ENCODE measurements around the gene TAAR5.
"Not testable (repeated sequence)": the region's sequence is repeated elsewhere in the genome, so short reads cannot be mapped to it uniquely, and the experiment has no call there.

The TAAR5 gene

DNA sequence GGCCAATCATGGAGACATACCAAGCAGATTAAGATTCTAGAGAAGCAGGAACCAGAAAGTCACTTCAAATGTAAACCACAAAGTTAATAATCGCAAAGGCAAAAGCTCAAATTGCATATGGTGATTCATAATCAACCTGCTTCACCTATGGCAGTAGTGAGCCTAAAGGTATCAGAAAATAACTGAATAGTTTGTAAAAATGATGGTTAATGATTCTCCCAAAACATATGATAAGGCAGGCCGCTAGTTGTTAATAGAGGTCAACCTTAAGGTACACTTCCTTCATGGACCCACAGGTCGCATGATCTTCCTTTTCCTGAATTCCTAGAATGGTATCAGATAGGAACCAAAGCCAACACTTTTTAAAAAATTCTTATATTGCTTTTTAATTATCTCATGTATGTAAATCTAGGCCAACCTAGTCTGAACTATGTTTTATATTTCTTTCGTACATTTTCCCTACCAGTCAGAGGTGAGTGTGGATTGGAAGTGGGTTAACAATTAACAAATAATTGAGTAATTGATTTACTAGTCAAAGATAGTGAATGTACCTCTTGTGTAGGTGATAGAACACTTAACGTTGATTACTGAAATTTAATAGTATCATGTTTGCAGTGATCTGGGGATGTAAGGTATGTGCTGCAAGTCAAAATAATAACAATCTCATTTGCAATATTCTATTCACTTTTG is 18.1 kb upstream of the TAAR5 start:
- TF ChIP-seq, protein P1, sequence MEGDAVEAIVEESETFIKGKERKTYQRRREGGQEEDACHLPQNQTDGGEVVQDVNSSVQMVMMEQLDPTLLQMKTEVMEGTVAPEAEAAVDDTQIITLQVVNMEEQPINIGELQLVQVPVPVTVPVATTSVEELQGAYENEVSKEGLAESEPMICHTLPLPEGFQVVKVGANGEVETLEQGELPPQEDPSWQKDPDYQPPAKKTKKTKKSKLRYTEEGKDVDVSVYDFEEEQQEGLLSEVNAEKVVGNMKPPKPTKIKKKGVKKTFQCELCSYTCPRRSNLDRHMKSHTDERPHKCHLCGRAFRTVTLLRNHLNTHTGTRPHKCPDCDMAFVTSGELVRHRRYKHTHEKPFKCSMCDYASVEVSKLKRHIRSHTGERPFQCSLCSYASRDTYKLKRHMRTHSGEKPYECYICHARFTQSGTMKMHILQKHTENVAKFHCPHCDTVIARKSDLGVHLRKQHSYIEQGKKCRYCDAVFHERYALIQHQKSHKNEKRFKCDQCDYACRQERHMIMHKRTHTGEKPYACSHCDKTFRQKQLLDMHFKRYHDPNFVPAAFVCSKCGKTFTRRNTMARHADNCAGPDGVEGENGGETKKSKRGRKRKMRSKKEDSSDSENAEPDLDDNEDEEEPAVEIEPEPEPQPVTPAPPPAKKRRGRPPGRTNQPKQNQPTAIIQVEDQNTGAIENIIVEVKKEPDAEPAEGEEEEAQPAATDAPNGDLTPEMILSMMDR (IDR thresholded peaks at IDR 0.05; ENCODE audit: low read depth, low read length): no peak
- H3K27me3 ChIP-seq: peaks cover 46% of the 10 kb centered on the region
- H3K9me3 ChIP-seq: no peaks in the 10 kb centered on the region
- DNase-seq: no peak
- no peaks in the 10 kb centered on the region for H3K4me1 ChIP-seq
- no peak overlapping the region for H3K4me3 ChIP-seq (ENCODE audit: low read depth, low read length)
- H3K36me3 ChIP-seq: no peaks in the 10 kb centered on the region

DNA sequence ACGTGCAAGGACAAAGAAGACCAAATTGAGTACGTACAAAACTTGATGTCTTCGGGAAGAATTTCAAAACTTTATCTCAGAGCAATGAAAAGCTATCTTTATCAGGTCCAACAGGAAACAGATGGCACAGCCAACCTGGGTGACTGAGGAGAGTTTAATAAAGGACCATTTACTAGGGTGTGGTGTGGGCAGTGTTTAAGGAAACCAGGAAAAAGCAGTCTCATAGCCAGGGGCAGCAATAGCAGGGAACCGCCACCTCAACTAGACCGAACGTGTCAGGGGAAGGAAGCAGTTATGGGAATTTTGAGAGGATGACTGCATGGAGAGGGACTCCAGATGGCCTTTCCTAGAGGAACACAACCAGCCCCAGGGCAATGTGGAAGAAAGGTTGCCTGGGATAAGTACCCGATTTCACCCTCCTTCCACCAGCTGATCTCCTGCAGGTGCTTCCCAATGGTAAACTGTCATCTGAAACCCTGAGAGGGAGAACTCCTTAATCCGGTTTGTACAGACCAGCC is 15.2 kb upstream of the TAAR5 start:
- no peaks in the 10 kb centered on the region for H3K36me3 ChIP-seq
- no peak overlapping the region for H3K4me3 ChIP-seq (ENCODE audit: low read depth, low read length)
- H3K4me1 ChIP-seq: no peaks in the 10 kb centered on the region
- H3K9me3 ChIP-seq: no peaks in the 10 kb centered on the region
- DNase-seq: no peak
- peaks cover 35% of the 10 kb centered on the region for H3K27me3 ChIP-seq
- TF ChIP-seq, protein P1 (IDR thresholded peaks at IDR 0.05; ENCODE audit: low read depth, low read length): no peak

DNA sequence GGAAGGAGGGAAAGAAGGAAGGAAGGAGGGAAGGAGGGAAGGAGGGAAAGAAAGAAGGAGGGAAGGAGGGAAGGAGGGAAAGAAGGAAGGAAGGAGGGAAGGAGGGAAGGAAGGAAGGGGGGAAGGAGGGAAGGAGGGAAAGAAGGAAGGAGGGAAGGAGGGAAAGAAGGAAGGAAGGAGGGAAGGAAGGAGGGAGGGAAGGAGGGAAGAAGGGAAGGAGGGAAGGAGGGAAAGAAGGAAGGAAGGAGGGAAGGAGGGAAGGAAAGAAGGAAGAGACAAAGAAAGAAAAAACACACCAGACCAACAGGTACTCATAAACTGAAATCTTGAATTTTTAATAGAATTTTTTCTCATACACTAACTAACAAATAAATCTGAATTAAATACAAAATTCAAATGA is 11.4 kb upstream of the TAAR5 start:
- DNase-seq; H3K4me1 ChIP-seq; H3K9me3 ChIP-seq; H3K4me3 ChIP-seq (ENCODE audit: low read depth, low read length); H3K36me3 ChIP-seq: not testable (repeated sequence)
- peaks cover 15% of the 10 kb centered on the region for H3K27me3 ChIP-seq

DNA sequence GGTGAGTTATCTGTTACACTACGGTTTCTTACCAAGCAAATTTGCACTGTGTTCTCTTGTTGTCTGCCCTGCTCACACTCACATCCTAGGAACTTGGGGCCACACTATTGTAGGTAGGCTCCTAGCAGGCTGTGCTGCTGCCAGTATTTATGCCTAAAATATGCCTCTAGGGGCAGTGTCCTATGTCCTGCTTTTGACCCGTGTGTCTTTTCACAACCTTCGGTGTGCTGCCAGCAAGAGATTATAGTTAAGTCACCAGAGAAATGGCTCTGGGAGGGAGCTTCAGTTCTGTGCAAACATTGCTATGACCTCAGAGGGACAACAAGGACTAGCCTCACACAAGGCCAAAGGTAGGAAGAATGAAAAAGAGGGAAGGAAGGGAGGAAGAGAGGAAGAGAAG is 8.9 kb upstream of the TAAR5 start:
- TF ChIP-seq, protein P1 (IDR thresholded peaks at IDR 0.05; ENCODE audit: low read depth, low read length): peak; percentile 60
- H3K36me3 ChIP-seq: no peaks in the 10 kb centered on the region
- H3K4me1 ChIP-seq: no peaks in the 10 kb centered on the region
- peaks cover 4% of the 10 kb centered on the region for H3K27me3 ChIP-seq
- peak; percentile 13 for DNase-seq
- H3K4me3 ChIP-seq (ENCODE audit: low read depth, low read length): no peak overlapping the region
- H3K9me3 ChIP-seq: no peaks in the 10 kb centered on the region

DNA sequence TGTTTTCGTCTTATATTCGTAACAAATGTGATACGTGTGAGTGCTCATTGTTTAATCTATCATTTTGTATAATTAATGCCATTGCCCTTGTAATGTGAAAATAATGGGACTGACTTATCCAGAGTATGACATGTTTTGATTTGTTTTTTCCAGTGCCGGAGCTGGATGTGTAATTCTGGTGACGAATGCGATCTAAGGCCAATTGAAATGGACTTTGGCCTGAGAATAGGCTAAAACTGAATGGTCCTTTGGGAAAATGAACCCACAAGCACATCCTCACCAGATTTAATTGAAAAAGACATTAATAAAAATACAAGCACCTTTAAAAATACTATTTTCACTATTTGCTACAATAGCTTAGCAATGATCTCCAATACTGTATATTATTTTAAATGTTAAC is 6.7 kb upstream of the TAAR5 start:
- no peak overlapping the region for H3K4me3 ChIP-seq (ENCODE audit: low read depth, low read length)
- H3K9me3 ChIP-seq: no peaks in the 10 kb centered on the region
- H3K4me1 ChIP-seq: no peaks in the 10 kb centered on the region
- DNase-seq: no peak
- TF ChIP-seq, protein P1 (IDR thresholded peaks at IDR 0.05; ENCODE audit: low read depth, low read length): no peak
- peaks cover 8% of the 10 kb centered on the region; the same call in 1 of the 2 replicates for H3K27me3 ChIP-seq
- H3K36me3 ChIP-seq: no peaks in the 10 kb centered on the region

DNA sequence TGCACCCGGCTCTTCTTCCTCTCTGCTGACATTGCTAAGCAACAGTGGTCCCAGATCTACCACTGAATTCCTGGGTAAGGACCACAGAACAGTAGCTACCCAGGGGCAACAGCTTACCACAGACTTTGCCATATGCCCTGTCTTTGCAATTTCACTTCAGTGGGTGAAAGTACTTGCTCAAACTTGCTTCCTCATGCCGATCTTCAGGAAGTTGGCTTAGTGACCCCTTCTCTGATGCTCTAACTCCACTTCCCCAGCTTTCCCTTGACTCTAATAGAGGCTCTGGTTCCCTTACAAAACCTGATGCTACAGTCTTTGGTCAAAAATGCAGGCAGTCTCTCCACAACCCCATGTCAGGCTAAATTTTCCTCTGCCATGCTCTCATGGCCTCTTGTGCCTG is 3.3 kb upstream of the TAAR5 start:
- Histone ChIP-seq H3K9me3 (no peaks in the 10 kb centered on the region), H3K4me3 (ENCODE audit: low read depth, low read length) (no peak overlapping the region), H3K36me3 (no peaks in the 10 kb centered on the region), H3K4me1 (no peaks in the 10 kb centered on the region), H3K27me3 (peaks cover 4% of the 10 kb centered on the region; the same call in 1 of the 2 replicates)
- TF ChIP-seq, protein P1 (IDR thresholded peaks at IDR 0.05; ENCODE audit: low read depth, low read length): no peak
- no peak for DNase-seq
